Right atrium auricular region (tissue), 2 donors: ENCODE results near the gene PTPN14. TPM values are rescaled to one million over a fixed set of nuclear protein-coding genes. Genes with fewer than 3 reads are reported as not detected.

Experiments used
- DNase-seq: peaks from one replicate; pipeline ENCODE4 v3.0.0-alpha.2; 2019; ENCODE audit warnings: low spot score
- H3K27ac ChIP-seq, 2 donors: fragments of 200-600 bp; sonication (generic); 1 replicate in 1 of 2; 2 replicates in 1 of 2; pipeline ENCODE4 v1.5.1; 2016 to 2019
- H3K27me3 ChIP-seq, 2 donors: fragments of 200-600 bp; sonication (generic); one replicate each; pipeline versions ENCODE4 v1.5.1 to v1.6.0; 2017 to 2019
- H3K36me3 ChIP-seq: fragments of 200-600 bp; sonication (generic); one replicate; pipeline ENCODE4 v1.5.1; 2016
- H3K4me1 ChIP-seq, 2 donors: fragments of 200-600 bp; sonication (generic); one replicate each; pipeline versions ENCODE4 v1.5.1 to v1.6.0; 2017 to 2019
- H3K4me3 ChIP-seq, 2 donors: fragments of 200-600 bp; sonication (generic); 1 replicate in 1 of 2; 2 replicates in 1 of 2; pipeline ENCODE4 v1.5.1; 2017 to 2019; ENCODE audit warnings: mild to moderate bottlenecking in 1 of 2, moderate library complexity in 1 of 2
- H3K9me3 ChIP-seq, 2 donors: fragments of 200-600 bp; sonication (generic); one replicate each; pipeline ENCODE4 v1.5.1; 2019
- total RNA-seq, 2 donors: library from RNA; depleted of rRNA; stranded (reverse); fragments of >200 nt; gene quantifications; one replicate each; pipeline ENCODE4 v1.1.0, GENCODE V29; 2016
- TF ChIP-seq, protein P1 (sequence below), 2 donors: fragments of 200-600 bp; sonication (generic); IDR thresholded peaks; one replicate each; pipeline ENCODE4 v1.5.1; 2019; ENCODE audit warnings: antibody characterized with exemption in 2 of 2

Gene PTPN14
- total RNA-seq, 2 donors from 2014 or later = 8.4 to 27.2 TPM

DNA sequence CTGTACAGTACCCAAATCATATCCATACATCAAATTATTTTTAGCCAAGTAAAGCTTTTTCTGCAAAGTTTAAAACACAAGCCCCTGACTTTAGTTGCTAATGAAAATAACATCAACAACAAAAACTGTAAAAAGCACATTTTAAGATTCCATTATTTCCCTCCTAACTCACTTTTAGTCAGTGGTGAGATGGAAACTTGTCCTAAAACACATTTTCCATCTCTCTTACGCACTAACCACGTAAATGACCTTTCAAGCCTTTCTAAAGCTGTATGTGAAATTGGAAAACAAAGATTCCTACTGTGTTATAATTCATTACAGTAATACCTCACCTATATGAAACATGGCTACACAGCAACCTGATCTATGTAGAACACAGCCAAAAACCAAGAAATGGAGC lies 77.5 kb downstream of the PTPN14 start:
- TF ChIP-seq, protein P1, sequence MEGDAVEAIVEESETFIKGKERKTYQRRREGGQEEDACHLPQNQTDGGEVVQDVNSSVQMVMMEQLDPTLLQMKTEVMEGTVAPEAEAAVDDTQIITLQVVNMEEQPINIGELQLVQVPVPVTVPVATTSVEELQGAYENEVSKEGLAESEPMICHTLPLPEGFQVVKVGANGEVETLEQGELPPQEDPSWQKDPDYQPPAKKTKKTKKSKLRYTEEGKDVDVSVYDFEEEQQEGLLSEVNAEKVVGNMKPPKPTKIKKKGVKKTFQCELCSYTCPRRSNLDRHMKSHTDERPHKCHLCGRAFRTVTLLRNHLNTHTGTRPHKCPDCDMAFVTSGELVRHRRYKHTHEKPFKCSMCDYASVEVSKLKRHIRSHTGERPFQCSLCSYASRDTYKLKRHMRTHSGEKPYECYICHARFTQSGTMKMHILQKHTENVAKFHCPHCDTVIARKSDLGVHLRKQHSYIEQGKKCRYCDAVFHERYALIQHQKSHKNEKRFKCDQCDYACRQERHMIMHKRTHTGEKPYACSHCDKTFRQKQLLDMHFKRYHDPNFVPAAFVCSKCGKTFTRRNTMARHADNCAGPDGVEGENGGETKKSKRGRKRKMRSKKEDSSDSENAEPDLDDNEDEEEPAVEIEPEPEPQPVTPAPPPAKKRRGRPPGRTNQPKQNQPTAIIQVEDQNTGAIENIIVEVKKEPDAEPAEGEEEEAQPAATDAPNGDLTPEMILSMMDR (IDR thresholded peaks at IDR 0.05) = no peak
- Histone ChIP-seq H3K27me3 (no peaks in the 10 kb centered on the region), H3K27ac (no peak overlapping the region), H3K9me3 (no peaks in the 10 kb centered on the region), H3K4me1 (peaks cover 0 to 10% of the 10 kb centered on the region in 2 donors), H3K4me3 (no peak overlapping the region), H3K36me3 (no peaks in the 10 kb centered on the region)
- no peak for DNase-seq

DNA sequence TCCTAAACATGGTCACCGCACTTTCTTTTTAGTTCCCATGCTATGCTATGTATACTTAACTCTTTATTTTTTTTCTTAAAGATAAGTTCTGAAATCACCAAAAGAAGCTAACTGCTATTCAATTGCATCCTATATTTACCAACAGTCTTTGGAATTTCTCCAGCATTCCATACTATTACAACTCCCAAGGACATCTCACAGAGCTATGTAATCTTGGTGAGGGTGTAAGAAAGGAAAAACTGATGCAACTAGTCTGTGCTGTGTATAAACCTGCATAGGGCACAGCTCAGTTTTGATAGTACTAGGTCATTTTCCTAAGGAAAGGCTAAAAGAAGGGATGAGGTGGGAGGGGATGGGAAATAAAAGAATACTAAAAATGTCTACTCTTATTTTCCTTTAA lies 78.0 kb downstream of the PTPN14 start:
- H3K4me3 ChIP-seq = no peak overlapping the region
- H3K4me1 ChIP-seq = peaks cover 0 to 10% of the 10 kb centered on the region in 2 donors
- no peaks in the 10 kb centered on the region for H3K36me3 ChIP-seq
- no peak overlapping the region for H3K27ac ChIP-seq
- no peak for DNase-seq
- H3K27me3 ChIP-seq = no peaks in the 10 kb centered on the region
- TF ChIP-seq, protein P1 (IDR thresholded peaks at IDR 0.05) = no peak
- no peaks in the 10 kb centered on the region for H3K9me3 ChIP-seq

DNA sequence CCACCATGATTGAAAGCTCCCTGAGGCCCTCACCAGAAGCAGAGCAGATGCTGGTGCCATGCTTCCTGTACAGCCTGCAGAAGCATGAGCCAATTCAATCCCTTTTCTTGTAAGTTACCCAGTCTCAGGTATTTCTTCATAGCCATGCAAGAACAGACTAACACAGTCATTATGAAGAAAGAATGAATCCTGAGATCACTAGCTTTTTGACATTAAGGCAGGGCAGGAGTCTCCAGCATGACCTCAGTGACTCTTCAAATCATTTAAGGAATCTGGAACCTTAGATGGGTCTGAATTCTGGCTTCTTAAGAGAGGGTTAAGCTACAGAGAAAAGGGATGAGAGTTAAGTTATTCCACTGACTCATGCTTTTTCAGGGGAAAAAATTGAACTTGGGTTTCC lies 79.0 kb downstream of the PTPN14 start:
- H3K9me3 ChIP-seq = no peaks in the 10 kb centered on the region
- no peak for DNase-seq
- no peak overlapping the region for H3K4me3 ChIP-seq
- TF ChIP-seq, protein P1 (IDR thresholded peaks at IDR 0.05) = no peak
- H3K27ac ChIP-seq = no peak overlapping the region
- H3K36me3 ChIP-seq = no peaks in the 10 kb centered on the region
- H3K27me3 ChIP-seq = no peaks in the 10 kb centered on the region
- peaks cover 0 to 5% of the 10 kb centered on the region in 2 donors for H3K4me1 ChIP-seq

DNA sequence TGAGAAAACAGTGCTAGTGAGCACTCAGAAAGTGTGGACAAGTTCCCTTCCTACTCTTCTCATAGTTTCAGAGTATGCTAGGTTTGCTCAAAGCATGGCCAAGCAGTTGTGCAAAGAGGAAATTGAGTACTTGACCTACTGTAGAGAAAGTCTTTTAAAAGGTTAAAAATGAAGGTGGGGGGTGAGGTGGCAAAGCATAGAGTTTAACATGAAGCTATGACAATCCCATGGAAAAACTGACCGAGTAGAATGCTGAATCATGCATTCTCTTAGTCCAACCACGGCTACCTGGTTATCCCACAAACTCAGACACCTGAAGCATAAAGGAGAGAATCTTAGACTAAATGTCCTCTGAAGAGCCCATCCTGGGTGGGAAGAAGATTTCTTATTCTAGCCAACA lies 79.9 kb downstream of the PTPN14 start:
- no peaks in the 10 kb centered on the region for H3K4me1 ChIP-seq
- H3K9me3 ChIP-seq = no peaks in the 10 kb centered on the region
- no peaks in the 10 kb centered on the region for H3K27me3 ChIP-seq
- no peak overlapping the region for H3K4me3 ChIP-seq
- TF ChIP-seq, protein P1 (IDR thresholded peaks at IDR 0.05) = no peak
- no peaks in the 10 kb centered on the region for H3K36me3 ChIP-seq
- H3K27ac ChIP-seq = no peak overlapping the region
- DNase-seq = no peak

DNA sequence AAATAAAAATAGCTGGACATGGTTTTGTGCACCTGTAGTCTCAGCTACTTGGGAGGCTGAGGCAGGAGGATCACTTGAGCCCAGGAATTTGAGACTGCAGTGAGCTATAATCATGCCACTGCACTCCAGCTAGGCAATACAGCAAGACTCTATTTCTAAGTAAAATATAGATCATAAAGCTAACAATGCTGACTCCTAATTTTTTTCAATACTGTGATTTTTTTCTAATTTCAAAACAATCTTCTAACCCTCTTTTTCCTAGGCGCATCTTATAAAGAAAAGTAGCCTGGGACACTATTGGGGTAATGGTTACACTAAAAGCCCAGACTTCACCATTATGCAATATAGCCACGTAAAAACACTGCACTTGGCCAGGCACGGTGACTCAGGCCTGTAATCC lies 81.3 kb downstream of the PTPN14 start:
- no peaks in the 10 kb centered on the region for H3K4me1 ChIP-seq
- no peaks in the 10 kb centered on the region for H3K27me3 ChIP-seq
- no peak overlapping the region for H3K4me3 ChIP-seq
- no peak overlapping the region for H3K27ac ChIP-seq
- no peaks in the 10 kb centered on the region for H3K9me3 ChIP-seq
- H3K36me3 ChIP-seq = no peaks in the 10 kb centered on the region
- DNase-seq = no peak
- TF ChIP-seq, protein P1 (IDR thresholded peaks at IDR 0.05) = no peak

DNA sequence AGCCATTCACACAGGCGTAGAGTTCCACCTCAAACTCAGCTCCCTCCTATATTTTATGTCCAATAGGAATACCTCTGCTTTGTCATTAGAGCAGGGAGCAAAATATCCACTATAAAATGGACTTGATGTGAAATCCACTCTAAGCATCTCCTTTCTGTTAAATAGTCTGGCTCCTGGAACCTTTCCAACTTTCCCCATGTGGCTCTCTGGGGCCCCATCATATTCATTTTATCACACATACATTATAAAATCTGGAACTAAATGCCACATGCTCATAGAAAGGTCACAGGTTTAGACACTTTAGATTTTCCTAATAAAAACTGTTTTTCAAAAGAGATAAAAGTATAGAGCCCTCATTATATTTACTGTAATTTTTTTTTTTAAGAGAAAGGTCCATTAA lies 82.1 kb downstream of the PTPN14 start:
- TF ChIP-seq, protein P1 (IDR thresholded peaks at IDR 0.05) = no peak
- no peaks in the 10 kb centered on the region for H3K36me3 ChIP-seq
- H3K27ac ChIP-seq = no peak overlapping the region
- H3K9me3 ChIP-seq = no peaks in the 10 kb centered on the region
- H3K4me1 ChIP-seq = no peaks in the 10 kb centered on the region
- no peaks in the 10 kb centered on the region for H3K27me3 ChIP-seq
- H3K4me3 ChIP-seq = no peak overlapping the region
- no peak for DNase-seq
